Mesothelial cell of epicardium (in vitro differentiated cells): Measurements from ENCODE around the gene TBC1D2B. TPM values are rescaled to one million over a fixed set of nuclear protein-coding genes. Genes with fewer than 3 reads are reported as not detected.

Source experiments
- DNase-seq, 2 experiments: peaks; one replicate each; pipeline ENCODE4 v3.0.0; 2021; ENCODE audit warnings: low spot score in 2 of 2; ENCODE audit not compliant: unreplicated experiment in 2 of 2
- H3K27ac Mint-ChIP-seq: 2 replicates; pipeline ENCODE4 v1.8.0; 2021; ENCODE audit warnings: mixed read lengths
- H3K27me3 Mint-ChIP-seq: 2 replicates; pipeline ENCODE4 v1.8.0; 2021; ENCODE audit warnings: low read depth, mixed read lengths
- H3K36me3 Mint-ChIP-seq: 2 replicates; pipeline ENCODE4 v1.8.0; 2021; ENCODE audit warnings: mixed read lengths
- H3K4me1 Mint-ChIP-seq: 2 replicates; pipeline ENCODE4 v1.8.0; 2021; ENCODE audit warnings: mixed read lengths
- H3K4me3 Mint-ChIP-seq: 2 replicates; pipeline ENCODE4 v1.8.0; 2021; ENCODE audit warnings: mild to moderate bottlenecking, moderate library complexity, mixed read lengths
- H3K9me3 Mint-ChIP-seq: 2 replicates; pipeline ENCODE4 v1.8.0; 2021; ENCODE audit warnings: mixed read lengths
- CTCF ChIP-seq: fragments of 200-600 bp; sonication (generic); IDR thresholded peaks from one replicate; pipeline ENCODE4 v1.5.0; 2021; ENCODE audit warnings: antibody characterized with exemption; ENCODE audit not compliant: unreplicated experiment
- total RNA-seq: library from RNA; stranded (reverse); gene quantifications from 3 replicates; pipeline ENCODE4 v1.2.1, GENCODE V29; 2021

Gene TBC1D2B
- total RNA-seq, 1 donor from 2014 or later: 39.8 TPM

GRCh38 chr15:78069462-78070029 is 8.0 kb downstream of the TBC1D2B start:
- Mint-ChIP-seq H3K4me1 (peaks cover 26% of the 10 kb centered on the region), H3K4me3 (no peak overlapping the region), H3K36me3 (no peaks in the 10 kb centered on the region), H3K27ac (no peak overlapping the region), H3K9me3 (no peaks in the 10 kb centered on the region), H3K27me3 (no peaks in the 10 kb centered on the region)
- TF ChIP-seq CTCF: no peak
- no peak for DNase-seq

- no peak for TF ChIP-seq CTCF
- peaks cover 23% of the 10 kb centered on the region for H3K4me1 Mint-ChIP-seq
- peak overlapping the region; percentile 57 for H3K27ac Mint-ChIP-seq
Measured at GRCh38 chr15:78069052-78069414, 8.5 kb downstream of the TBC1D2B start.

GRCh38 chr15:78067328-78068228 is 9.9 kb downstream of the TBC1D2B start:
- Mint-ChIP-seq H3K4me1 (peaks cover 19% of the 10 kb centered on the region), H3K27ac (peak overlapping the region; percentile 90)

More at GRCh38 chr15:78069052-78069414, 8.5 kb downstream of the TBC1D2B start:
- Mint-ChIP-seq H3K4me3 (no peak overlapping the region), H3K9me3 (no peaks in the 10 kb centered on the region), H3K36me3 (no peaks in the 10 kb centered on the region), H3K27me3 (no peaks in the 10 kb centered on the region)
- DNase-seq: no peak

GRCh38 chr15:78065973-78066946 is 11.3 kb downstream of the TBC1D2B start:
- Mint-ChIP-seq H3K4me3 (no peak overlapping the region), H3K36me3 (no peaks in the 10 kb centered on the region), H3K4me1 (peaks cover 17% of the 10 kb centered on the region), H3K9me3 (no peaks in the 10 kb centered on the region), H3K27ac (peak overlapping the region; percentile 90), H3K27me3 (no peaks in the 10 kb centered on the region)
- no peak for DNase-seq
- TF ChIP-seq CTCF: no peak

More at GRCh38 chr15:78067328-78068228, 9.9 kb downstream of the TBC1D2B start:
- Mint-ChIP-seq H3K4me3 (no peak overlapping the region), H3K9me3 (no peaks in the 10 kb centered on the region), H3K36me3 (no peaks in the 10 kb centered on the region), H3K27me3 (no peaks in the 10 kb centered on the region)
- no peak for DNase-seq
- TF ChIP-seq CTCF: no peak

- Mint-ChIP-seq H3K4me3 (no peak overlapping the region), H3K27ac (peak overlapping the region; percentile 90), H3K36me3 (no peaks in the 10 kb centered on the region), H3K27me3 (no peaks in the 10 kb centered on the region), H3K4me1 (peaks cover 17% of the 10 kb centered on the region), H3K9me3 (no peaks in the 10 kb centered on the region)
- DNase-seq: no peak
- no peak for TF ChIP-seq CTCF
Measured at GRCh38 chr15:78065284-78065872, 12.1 kb downstream of the TBC1D2B start.
